Activated naive CD8-positive, alpha-beta T cell treated with anti-CD3 and anti-CD28 coated beads, Interleukin-2, amount 10 ng/mL, durations not matched to agents 7 days and 5 days (primary cell): ENCODE measurements around the gene FREY1. TPM values are rescaled to one million over a fixed set of nuclear protein-coding genes. Genes with fewer than 3 reads are reported as not detected.

ENCODE experiments used
- ATAC-seq: fragments of 150-1000 bp; cut with Tn5 transposase; one replicate; pipeline ENCODE4 v1.10.0; 2021; ENCODE audit warnings: low read depth, moderate library complexity
- POLR2A ChIA-PET: fragments of 350-600 bp; sonication (Branson Sonifier 250); formaldehyde crosslinking; loops from one replicate; lab custom pipeline; 2021; ENCODE audit warnings: antibody characterized with exemption; lab: Charles Lee
- DNase-seq: peaks from one replicate; pipeline ENCODE4 v3.0.0; 2021
- H3K27ac Mint-ChIP-seq: one replicate; pipeline ENCODE4 v1.8.0; 2022; ENCODE audit warnings: mild to moderate bottlenecking, mixed read lengths
- H3K27me3 Mint-ChIP-seq: one replicate; pipeline ENCODE4 v1.8.0; 2022; ENCODE audit warnings: mild to moderate bottlenecking, moderate library complexity, mixed read lengths
- H3K36me3 Mint-ChIP-seq: one replicate; pipeline ENCODE4 v1.8.0; 2021; ENCODE audit warnings: mild to moderate bottlenecking, mixed read lengths
- H3K4me1 Mint-ChIP-seq: one replicate; pipeline ENCODE4 v1.8.0; 2021; ENCODE audit warnings: mixed read lengths
- H3K4me3 Mint-ChIP-seq: one replicate; pipeline ENCODE4 v1.8.0; 2022; ENCODE audit warnings: mild to moderate bottlenecking, moderate library complexity, mixed read lengths
- H3K9me3 Mint-ChIP-seq: one replicate; pipeline ENCODE4 v1.8.0; 2021; ENCODE audit warnings: mixed read lengths
- total RNA-seq, 2 experiments: library from RNA; stranded (reverse); gene quantifications; one replicate each; pipeline ENCODE4 v1.2.3, GENCODE V29; 2021

FREY1 gene
- total RNA-seq, 2 experiments from 2014 or later: 3.9 TPM

DNA sequence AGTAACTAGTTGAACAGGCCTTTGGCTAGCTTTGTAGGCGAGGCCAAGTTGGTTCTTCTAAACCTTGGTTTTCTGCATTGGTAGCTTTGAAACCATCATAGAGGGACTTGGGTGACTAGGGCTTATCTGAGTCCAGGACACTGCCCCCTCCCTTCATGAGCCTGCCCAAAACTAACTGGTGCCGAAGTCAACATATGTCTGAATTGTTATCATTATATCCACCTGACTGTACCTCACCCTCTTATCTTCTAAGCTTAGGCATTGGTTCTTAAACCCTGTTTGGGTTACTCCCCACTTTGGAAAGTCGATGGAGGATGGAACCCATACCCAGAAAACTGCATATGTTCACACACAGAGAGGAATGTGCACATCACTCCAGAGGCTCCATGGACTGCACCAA lies 29.2 kb downstream of the FREY1 start:
- POLR2A ChIA-PET: no interaction called here
- no peak for DNase-seq
- H3K27ac Mint-ChIP-seq: no peak overlapping the region
- no peaks in the 10 kb centered on the region for H3K4me1 Mint-ChIP-seq
- no peak for ATAC-seq
- H3K27me3 Mint-ChIP-seq: no peaks in the 10 kb centered on the region
- peaks cover 8% of the 10 kb centered on the region for H3K36me3 Mint-ChIP-seq
- no peaks in the 10 kb centered on the region for H3K9me3 Mint-ChIP-seq
- H3K4me3 Mint-ChIP-seq: no peak overlapping the region

DNA sequence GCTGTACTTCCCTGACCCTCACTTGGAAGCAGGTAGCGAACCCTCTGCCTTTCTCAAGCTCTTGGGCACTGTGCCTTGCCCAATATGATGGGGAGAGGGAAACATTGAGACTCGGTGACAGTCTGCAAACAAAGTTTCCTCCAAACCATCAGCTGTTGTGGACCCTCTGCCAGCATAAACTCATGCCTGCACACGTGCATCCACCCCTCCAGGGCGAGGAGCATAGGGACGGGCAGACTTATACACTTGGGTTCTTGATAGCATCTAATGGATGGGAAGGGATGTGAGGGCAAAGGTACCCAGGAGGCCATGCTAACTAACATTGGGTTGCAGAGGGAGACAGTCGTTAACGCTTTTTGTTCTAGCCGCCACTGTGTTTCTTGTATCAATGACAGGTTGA lies 29.9 kb downstream of the FREY1 start:
- DNase-seq (no peak), ATAC-seq (no peak)
- H3K36me3 Mint-ChIP-seq: peaks cover 8% of the 10 kb centered on the region
- H3K27me3 Mint-ChIP-seq: no peaks in the 10 kb centered on the region
- H3K4me1 Mint-ChIP-seq: no peaks in the 10 kb centered on the region
- no peak overlapping the region for H3K27ac Mint-ChIP-seq
- POLR2A ChIA-PET: no interaction called here
- H3K9me3 Mint-ChIP-seq: no peaks in the 10 kb centered on the region
- no peak overlapping the region for H3K4me3 Mint-ChIP-seq

DNA sequence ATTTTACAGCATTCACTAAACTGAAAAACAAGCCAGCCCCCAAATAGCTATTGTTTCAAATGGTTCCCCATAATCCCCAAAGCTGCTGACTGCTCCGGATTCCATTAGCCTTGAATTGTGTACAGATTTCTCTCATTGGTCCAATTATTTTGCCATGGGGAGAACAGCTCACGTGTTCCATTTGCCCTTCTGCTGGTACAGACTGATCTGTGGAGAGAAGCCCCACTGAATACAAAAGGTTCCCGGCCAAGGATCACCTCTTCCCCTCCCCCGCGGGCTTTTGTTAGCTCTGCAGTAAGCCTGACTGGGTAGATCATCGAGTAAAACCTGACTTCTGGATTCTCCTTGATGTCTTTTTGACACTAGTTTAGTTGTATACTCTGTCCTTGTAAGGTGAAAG lies 30.7 kb downstream of the FREY1 start:
- Mint-ChIP-seq H3K4me3 (no peak overlapping the region), H3K27ac (no peak overlapping the region), H3K27me3 (no peaks in the 10 kb centered on the region), H3K9me3 (no peaks in the 10 kb centered on the region), H3K36me3 (peaks cover 8% of the 10 kb centered on the region), H3K4me1 (no peaks in the 10 kb centered on the region)
- DNase-seq (no peak), ATAC-seq (no peak)
- POLR2A ChIA-PET: no interaction called here

DNA sequence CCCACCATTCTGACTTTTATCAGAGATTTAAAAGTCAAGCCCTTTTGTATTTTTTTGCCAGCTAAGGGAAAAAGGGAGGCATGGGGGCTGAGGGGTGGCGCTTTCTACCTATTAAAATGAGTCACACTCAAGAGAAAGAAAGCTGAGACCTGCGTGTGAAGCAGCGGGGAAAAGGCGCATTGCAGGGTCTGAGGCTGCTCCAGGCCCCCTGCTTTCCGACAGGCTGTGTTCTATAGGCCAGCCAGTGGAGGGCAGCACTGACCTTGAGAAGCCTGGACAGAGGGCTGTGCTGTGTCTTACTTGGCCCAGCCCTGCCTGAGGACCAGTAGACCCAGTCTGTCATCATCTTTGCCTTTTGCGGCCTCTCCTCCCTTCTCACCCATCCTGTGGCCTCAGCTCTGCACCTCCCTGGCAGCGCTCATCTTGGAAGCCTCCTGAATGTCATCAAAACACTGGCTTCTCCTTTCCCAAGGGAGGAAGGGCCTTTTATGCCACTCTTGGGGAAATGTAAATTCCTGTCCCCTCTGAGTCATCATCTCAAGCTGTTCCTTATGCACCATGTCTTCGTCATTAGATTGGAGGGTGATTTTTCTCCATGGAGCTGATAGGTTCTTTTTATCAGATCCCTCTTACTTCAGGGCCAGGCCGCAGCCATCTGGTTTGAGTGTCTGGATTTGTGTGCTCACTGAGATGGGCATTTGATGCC lies 34.3 kb downstream of the FREY1 start:
- POLR2A ChIA-PET: no interaction called here
- ATAC-seq (peak; percentile 60), DNase-seq (no peak)
- Mint-ChIP-seq H3K4me3 (no peak overlapping the region), H3K27ac (no peak overlapping the region), H3K9me3 (no peaks in the 10 kb centered on the region), H3K4me1 (no peaks in the 10 kb centered on the region), H3K27me3 (no peaks in the 10 kb centered on the region), H3K36me3 (peaks cover 12% of the 10 kb centered on the region)

DNA sequence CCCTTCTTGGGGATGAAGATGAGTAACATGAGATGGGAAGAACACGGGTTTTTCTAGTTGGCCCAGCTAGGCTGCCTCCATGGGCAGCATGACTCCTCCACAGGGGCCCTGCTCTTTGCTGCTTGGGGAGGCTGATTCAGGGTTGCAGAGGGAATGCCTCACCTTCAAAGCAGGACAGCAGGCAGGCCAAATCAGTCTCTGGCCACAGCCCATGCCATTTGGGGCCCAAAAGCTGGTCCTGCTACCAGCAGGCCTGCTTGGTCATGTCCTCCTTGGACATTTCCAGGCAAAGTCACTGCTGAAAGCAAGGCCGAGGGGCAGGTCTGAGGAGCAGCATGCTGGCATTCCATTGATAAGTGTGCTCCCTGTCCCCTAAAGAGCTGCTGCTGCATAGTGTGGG lies 35.4 kb downstream of the FREY1 start:
- Mint-ChIP-seq H3K4me3 (no peak overlapping the region), H3K27ac (no peak overlapping the region), H3K9me3 (no peaks in the 10 kb centered on the region), H3K27me3 (no peaks in the 10 kb centered on the region), H3K36me3 (peaks cover 11% of the 10 kb centered on the region), H3K4me1 (no peaks in the 10 kb centered on the region)
- DNase-seq (no peak), ATAC-seq (no peak)
- POLR2A ChIA-PET: no interaction called here

DNA sequence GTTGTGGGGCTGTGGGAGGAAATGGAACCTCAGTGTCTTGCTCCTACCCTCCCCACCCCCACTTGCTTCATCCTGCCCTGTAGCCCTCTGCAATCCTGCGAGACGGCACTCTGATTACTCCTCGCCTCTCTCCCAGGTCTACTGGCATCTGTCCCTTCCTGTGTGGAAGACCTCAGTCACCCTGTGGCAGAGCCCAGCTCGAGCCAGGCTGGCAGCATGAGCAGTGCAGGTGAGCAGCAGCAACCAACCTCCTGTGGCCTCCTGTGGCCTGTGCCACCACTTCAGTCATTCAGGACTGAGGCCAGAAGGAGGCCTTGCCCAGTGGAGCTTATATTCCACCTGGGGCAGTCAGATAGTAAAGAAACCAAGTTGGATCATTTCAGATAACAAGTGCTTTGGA lies 36.4 kb downstream of the FREY1 start:
- peak overlapping the region; percentile 57 for H3K27ac Mint-ChIP-seq
- H3K9me3 Mint-ChIP-seq: no peaks in the 10 kb centered on the region
- DNase-seq (no peak), ATAC-seq (no peak)
- H3K27me3 Mint-ChIP-seq: no peaks in the 10 kb centered on the region
- no peak overlapping the region for H3K4me3 Mint-ChIP-seq
- no peaks in the 10 kb centered on the region for H3K4me1 Mint-ChIP-seq
- H3K36me3 Mint-ChIP-seq: peaks cover 8% of the 10 kb centered on the region
- POLR2A ChIA-PET: no interaction called here

DNA sequence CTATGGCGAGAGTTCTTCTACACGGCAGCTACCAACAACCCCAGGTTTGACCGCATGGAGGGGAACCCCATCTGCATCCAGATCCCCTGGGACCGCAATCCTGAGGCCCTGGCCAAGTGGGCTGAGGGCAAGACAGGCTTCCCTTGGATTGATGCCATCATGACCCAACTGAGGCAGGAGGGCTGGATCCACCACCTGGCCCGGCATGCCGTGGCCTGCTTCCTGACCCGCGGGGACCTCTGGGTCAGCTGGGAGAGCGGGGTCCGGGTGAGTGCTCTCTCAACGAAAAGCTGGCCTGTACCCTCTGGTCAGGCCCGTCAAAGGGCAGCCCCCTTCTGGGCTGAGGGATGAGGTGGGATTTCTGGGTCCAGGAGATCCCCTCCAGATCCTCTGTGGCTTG lies 37.5 kb downstream of the FREY1 start:
- DNase-seq (no peak), ATAC-seq (no peak)
- POLR2A ChIA-PET: no interaction called here
- Mint-ChIP-seq H3K27ac (no peak overlapping the region), H3K27me3 (no peaks in the 10 kb centered on the region), H3K4me1 (no peaks in the 10 kb centered on the region), H3K9me3 (no peaks in the 10 kb centered on the region), H3K4me3 (no peak overlapping the region), H3K36me3 (peaks cover 5% of the 10 kb centered on the region)

DNA sequence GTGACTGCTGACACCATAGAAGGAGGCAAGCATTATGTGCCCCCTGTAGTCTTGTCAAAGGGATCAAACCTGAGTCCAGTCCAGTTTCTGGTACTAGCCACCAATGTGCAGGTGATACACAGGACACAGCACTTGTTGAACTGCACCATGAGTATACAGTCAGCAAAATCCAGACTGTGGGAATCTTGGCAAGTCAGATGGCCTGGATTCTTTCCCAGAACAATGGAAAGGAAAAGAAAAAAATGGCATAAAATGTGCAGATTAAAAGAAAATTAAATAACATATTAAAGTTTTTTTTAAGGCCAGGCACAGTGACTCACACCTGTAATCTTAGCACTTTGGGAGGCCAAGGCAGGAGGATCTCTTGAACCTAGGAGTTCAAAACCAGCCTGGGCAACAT lies 43.0 kb downstream of the FREY1 start:
- Mint-ChIP-seq H3K4me3 (no peak overlapping the region), H3K9me3 (no peaks in the 10 kb centered on the region), H3K27ac (no peak overlapping the region), H3K36me3 (peaks cover 7% of the 10 kb centered on the region), H3K27me3 (no peaks in the 10 kb centered on the region), H3K4me1 (no peaks in the 10 kb centered on the region)
- ATAC-seq (no peak), DNase-seq (no peak)
- POLR2A ChIA-PET: no interaction called here

DNA sequence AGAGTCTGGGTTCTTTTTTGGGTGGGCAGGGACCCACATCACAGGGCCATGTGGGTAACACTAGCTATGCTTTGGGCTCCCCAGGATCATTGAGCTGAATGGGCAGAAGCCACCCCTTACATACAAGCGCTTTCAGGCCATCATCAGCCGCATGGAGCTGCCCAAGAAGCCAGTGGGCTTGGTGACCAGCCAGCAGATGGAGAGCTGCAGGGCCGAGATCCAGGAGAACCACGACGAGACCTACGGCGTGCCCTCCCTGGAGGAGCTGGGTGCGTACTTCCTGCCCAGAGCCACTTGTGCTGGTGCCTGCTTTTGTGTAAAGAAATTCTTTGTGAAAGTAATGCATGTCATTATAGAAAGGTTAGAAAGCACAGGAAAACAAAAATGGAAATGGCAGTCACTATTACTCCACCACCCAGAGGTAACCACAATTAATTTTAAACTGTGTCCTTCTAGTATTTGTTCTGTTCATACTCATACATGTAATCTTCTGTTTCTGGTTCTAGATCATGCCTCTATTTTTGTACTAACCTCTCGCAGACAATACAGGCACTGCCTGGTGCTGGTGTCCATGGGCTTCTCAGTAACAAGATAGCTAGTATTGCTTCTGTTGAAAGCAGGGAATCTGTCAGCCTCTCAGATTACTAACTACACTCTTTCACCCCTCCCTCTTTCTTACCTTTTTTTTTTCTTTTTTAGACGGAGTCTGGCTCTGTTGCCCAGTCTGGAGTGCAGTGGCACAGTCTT lies 46.1 kb downstream of the FREY1 start:
- POLR2A ChIA-PET: interaction anchor here (0.7 kb wide), 1 partner anchor 64 kb away, joined by 3 read pairs; no protein-coding TSS in a partner anchor
- Mint-ChIP-seq H3K36me3 (peaks cover 12% of the 10 kb centered on the region), H3K27ac (no peak overlapping the region), H3K4me3 (no peak overlapping the region), H3K4me1 (no peaks in the 10 kb centered on the region), H3K9me3 (no peaks in the 10 kb centered on the region), H3K27me3 (no peaks in the 10 kb centered on the region)
- no peak for DNase-seq
- ATAC-seq: no peak

DNA sequence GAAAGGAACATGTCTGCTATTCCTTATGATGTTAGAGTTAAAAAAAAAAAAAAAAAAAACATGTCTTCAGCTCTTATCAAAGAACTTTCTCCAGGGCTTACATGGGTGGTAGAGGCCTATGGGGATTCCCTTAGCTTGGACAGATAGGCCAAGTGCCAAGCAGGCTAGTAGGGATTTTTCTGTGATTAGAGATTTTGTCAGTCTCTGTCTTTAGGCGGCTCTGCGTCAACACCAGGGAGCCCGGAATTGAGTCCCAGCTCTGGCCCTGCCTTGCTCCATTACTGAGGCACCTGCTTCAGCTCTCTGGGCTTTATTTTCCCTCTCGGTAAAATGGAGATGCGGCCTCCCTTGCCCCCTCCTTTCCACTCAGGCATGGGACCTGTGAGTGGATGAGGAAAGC lies 46.7 kb downstream of the FREY1 start:
- Mint-ChIP-seq H3K27ac (no peak overlapping the region), H3K27me3 (no peaks in the 10 kb centered on the region), H3K4me1 (no peaks in the 10 kb centered on the region), H3K36me3 (peaks cover 12% of the 10 kb centered on the region), H3K9me3 (no peaks in the 10 kb centered on the region), H3K4me3 (no peak overlapping the region)
- ATAC-seq (no peak), DNase-seq (no peak)
- POLR2A ChIA-PET: no interaction called here

DNA sequence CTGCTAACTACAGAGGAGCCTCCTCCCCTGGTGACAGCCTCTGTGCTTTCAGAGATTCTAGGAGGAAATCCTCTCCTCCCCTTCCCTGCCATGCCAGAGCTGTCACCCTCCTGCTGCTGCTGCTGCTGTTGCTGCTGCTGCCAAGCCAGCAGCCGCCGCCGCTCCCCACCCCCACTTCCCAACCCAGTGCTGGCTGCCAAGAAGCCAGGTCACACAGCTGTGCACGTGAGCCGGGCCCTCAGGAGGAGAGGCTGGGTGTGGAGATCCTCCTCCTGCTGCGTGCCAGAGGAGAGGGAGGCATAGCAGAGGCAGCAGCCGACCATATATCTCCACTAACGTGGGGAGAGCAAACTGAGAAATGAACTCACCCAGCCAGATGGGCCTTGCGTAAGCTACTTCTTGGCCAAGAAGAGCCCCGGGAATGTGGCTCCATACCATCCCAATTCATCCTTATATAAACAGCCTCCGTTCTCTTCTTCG lies 47.4 kb downstream of the FREY1 start:
- H3K36me3 Mint-ChIP-seq: peaks cover 12% of the 10 kb centered on the region
- H3K4me3 Mint-ChIP-seq: no peak overlapping the region
- H3K27ac Mint-ChIP-seq: no peak overlapping the region

DNA sequence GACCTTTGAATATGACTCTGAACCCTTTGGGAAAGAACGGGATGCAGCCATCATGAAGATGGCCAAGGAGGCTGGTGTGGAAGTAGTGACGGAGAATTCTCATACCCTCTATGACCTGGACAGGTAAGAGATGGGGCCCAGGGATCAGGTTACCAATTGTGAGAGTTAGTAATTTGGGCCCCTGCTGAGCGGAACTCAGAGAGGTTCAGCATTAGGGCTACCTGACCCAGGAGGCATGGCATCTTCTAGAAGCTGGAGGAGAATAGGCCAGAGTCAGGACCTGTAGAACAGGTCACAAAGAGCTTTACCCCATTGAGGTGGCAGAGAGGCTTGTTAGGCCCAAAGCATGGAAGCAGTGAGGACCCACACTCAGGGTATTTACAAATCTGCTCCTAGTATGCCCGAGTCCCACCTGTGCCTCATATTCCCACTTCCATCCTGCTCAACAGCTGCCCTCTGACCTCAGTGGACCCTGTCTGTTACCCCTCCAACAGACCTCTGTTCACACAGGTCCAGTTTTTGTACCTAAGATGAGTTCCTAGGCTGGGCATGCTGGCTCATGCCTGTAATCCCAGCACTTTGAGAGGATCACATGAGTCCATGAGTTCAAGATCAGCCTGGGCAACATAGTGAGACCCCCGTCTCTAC lies 48.2 kb downstream of the FREY1 start:
- ATAC-seq (no peak), DNase-seq (no peak)
- no peak overlapping the region for H3K4me3 Mint-ChIP-seq
- POLR2A ChIA-PET: no interaction called here
- no peak overlapping the region for H3K27ac Mint-ChIP-seq
- H3K27me3 Mint-ChIP-seq: no peaks in the 10 kb centered on the region
- no peaks in the 10 kb centered on the region for H3K4me1 Mint-ChIP-seq
- peaks cover 12% of the 10 kb centered on the region for H3K36me3 Mint-ChIP-seq
- no peaks in the 10 kb centered on the region for H3K9me3 Mint-ChIP-seq

More for the DNA sequence above, 47.4 kb downstream of the FREY1 start:
- DNase-seq: no peak
- Mint-ChIP-seq H3K27me3 (no peaks in the 10 kb centered on the region), H3K9me3 (no peaks in the 10 kb centered on the region), H3K4me1 (no peaks in the 10 kb centered on the region)
- ATAC-seq: no peak
- POLR2A ChIA-PET: no interaction called here

DNA sequence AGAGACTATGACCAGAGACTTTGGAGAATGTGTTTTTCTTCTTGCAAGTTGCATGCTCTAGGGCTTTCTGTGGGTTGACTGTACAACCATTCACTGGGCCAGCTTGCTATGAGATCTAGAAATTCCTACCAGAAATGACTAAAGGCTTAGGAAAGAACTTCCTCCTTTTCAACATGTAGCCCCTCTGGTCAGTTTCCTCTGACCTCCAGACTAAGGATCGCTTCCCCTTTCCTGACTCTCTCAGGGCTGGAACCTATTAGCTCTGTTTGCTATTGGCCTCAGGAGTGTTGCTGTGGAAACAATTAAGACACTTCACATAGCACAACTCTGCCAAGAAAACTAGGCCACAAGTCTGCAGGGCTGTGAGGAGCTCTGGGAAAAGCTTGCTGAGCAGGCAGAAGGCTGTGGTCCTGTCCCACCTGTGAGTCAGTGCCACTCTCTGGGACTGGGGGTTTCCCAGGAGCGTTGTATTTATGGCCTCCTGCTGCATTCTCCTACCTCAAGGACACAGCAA lies 49.1 kb downstream of the FREY1 start:
- DNase-seq (no peak), ATAC-seq (no peak)
- Mint-ChIP-seq H3K27me3 (no peaks in the 10 kb centered on the region), H3K4me3 (no peak overlapping the region), H3K27ac (no peak overlapping the region), H3K36me3 (peaks cover 9% of the 10 kb centered on the region), H3K9me3 (no peaks in the 10 kb centered on the region), H3K4me1 (no peaks in the 10 kb centered on the region)
- POLR2A ChIA-PET: no interaction called here
